ENCODE measurements around the gene NPHP1.
"Not testable (repeated sequence)": the region's sequence is repeated elsewhere in the genome, so short reads cannot be mapped to it uniquely, and the experiment has no call there.

The NPHP1 gene

GRCh38 chr2:110124939-110125691 is 79.7 kb downstream of the NPHP1 start:
- peak; percentile 73 for DNase-seq

- DNase-seq: no peak
These were observed 80.6 kb downstream of the NPHP1 start for GRCh38 chr2:110124038-110124825.

- no peak for DNase-seq
These were observed 83.2 kb downstream of the NPHP1 start for GRCh38 chr2:110121592-110121991.

- DNase-seq: no peak
These were observed 83.8 kb downstream of the NPHP1 start for GRCh38 chr2:110121052-110121334.

- DNase-seq: no peak
These were observed 84.4 kb downstream of the NPHP1 start for GRCh38 chr2:110120171-110121051.

- DNase-seq: peak; percentile 61
These were observed 88.6 kb downstream of the NPHP1 start for GRCh38 chr2:110116033-110116710.

- peak; percentile 26 for DNase-seq
These were observed 89.4 kb downstream of the NPHP1 start, which contains the start of gene MALL for GRCh38 chr2:110115291-110116032. Gene MALL (minus strand): TSS chr2:110115822. CDS start chr2:110115792, 30 bp downstream.

GRCh38 chr2:110114831-110115255 is 90.0 kb downstream of the NPHP1 start:
- DNase-seq: no peak

GRCh38 chr2:110113961-110114591 is 90.7 kb downstream of the NPHP1 start:
- no peak for DNase-seq

GRCh38 chr2:110108291-110108690 is 96.5 kb downstream of the NPHP1 start:
- not testable (repeated sequence) for DNase-seq

- DNase-seq: no peak
These were observed 97.4 kb downstream of the NPHP1 start for GRCh38 chr2:110107092-110108079.

- DNase-seq: no peak
These were observed 98.2 kb downstream of the NPHP1 start for GRCh38 chr2:110106642-110107041.

- peak; percentile 64 for DNase-seq
These were observed 99.0 kb downstream of the NPHP1 start for GRCh38 chr2:110105608-110106467.

- no peak for DNase-seq
These were observed 99.6 kb downstream of the NPHP1 start for GRCh38 chr2:110105183-110105582.

- DNase-seq: no peak
These were observed 100.6 kb downstream of the NPHP1 start for GRCh38 chr2:110104025-110104771.

- no peak for DNase-seq
These were observed 101.5 kb downstream of the NPHP1 start for GRCh38 chr2:110103061-110103961.

All from EL (cell line).